Dendritic cell treated with granulocyte-macrophage colony-stimulating factor and Interleukin-4, amounts not matched to agents 40 ng/mL and 50 ng/mL, for 4 days (primary cell): Measurements from ENCODE around the gene ABLIM3.

Source experiments
- H3K27ac Mint-ChIP-seq: one replicate; pipeline ENCODE4 v1.8.0; 2022; ENCODE audit warnings: mild to moderate bottlenecking, mixed read lengths
- H3K27me3 Mint-ChIP-seq: one replicate; pipeline ENCODE4 v1.8.0; 2022; ENCODE audit warnings: mild to moderate bottlenecking, mixed read lengths
- H3K36me3 Mint-ChIP-seq: one replicate; pipeline ENCODE4 v1.8.0; 2022; ENCODE audit warnings: low read depth, mixed read lengths
- H3K4me1 Mint-ChIP-seq: one replicate; pipeline ENCODE4 v1.8.0; 2022; ENCODE audit warnings: low read depth, mixed read lengths
- H3K4me3 Mint-ChIP-seq: one replicate; pipeline ENCODE4 v1.8.0; 2022; ENCODE audit warnings: mild to moderate bottlenecking, moderate library complexity, mixed read lengths
- H3K9me3 Mint-ChIP-seq: one replicate; pipeline ENCODE4 v1.8.0; 2022; ENCODE audit warnings: mixed read lengths
- intact Hi-C: fragments of 100-400 bp; cut with micrococcal nuclease; formaldehyde crosslinking; loops from one replicate; pipeline ENCODE4 v1.15.0; 2022

The ABLIM3 gene

GRCh38 chr5:149238540-149238939 is 97.2 kb downstream of the ABLIM3 start:
- H3K4me1 Mint-ChIP-seq, result no peaks in the 10 kb centered on the region
- H3K9me3 Mint-ChIP-seq, result no peaks in the 10 kb centered on the region
- no peaks in the 10 kb centered on the region for H3K36me3 Mint-ChIP-seq
- H3K27ac Mint-ChIP-seq, result no peak overlapping the region
- intact Hi-C loops, result no loop called here
- peaks cover 26% of the 10 kb centered on the region for H3K27me3 Mint-ChIP-seq
- H3K4me3 Mint-ChIP-seq, result no peak overlapping the region

DNA sequence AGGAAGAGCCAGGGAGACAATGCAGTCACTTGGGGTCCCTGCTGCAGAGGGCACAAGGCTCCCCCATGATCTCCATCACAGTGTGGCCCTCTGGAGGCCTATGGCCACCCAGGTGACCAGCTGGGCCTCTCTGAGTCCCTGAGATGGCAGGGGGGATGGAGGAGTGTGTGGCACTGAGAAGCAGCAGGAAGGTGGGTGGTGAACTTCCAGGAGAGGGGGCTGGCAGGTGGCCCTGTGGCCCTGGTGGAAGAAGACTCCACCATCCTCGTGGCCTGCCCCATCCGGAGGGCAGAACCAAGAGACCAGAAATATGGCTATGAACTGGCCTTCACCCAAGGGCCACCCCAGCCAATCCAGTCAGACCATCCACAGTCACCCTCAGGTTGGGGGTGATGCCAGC is 98.6 kb downstream of the ABLIM3 start:
- H3K9me3 Mint-ChIP-seq, result no peaks in the 10 kb centered on the region
- peaks cover 24% of the 10 kb centered on the region for H3K27me3 Mint-ChIP-seq
- intact Hi-C loops, result no loop called here
- H3K27ac Mint-ChIP-seq, result no peak overlapping the region
- no peaks in the 10 kb centered on the region for H3K36me3 Mint-ChIP-seq
- no peak overlapping the region for H3K4me3 Mint-ChIP-seq
- no peaks in the 10 kb centered on the region for H3K4me1 Mint-ChIP-seq

GRCh38 chr5:149240354-149240998 is 99.2 kb downstream of the ABLIM3 start:
- Mint-ChIP-seq H3K4me3 (no peak overlapping the region), H3K27ac (no peak overlapping the region), H3K27me3 (peaks cover 22% of the 10 kb centered on the region), H3K9me3 (no peaks in the 10 kb centered on the region), H3K4me1 (no peaks in the 10 kb centered on the region), H3K36me3 (no peaks in the 10 kb centered on the region)
- intact Hi-C loops, result no loop called here

DNA sequence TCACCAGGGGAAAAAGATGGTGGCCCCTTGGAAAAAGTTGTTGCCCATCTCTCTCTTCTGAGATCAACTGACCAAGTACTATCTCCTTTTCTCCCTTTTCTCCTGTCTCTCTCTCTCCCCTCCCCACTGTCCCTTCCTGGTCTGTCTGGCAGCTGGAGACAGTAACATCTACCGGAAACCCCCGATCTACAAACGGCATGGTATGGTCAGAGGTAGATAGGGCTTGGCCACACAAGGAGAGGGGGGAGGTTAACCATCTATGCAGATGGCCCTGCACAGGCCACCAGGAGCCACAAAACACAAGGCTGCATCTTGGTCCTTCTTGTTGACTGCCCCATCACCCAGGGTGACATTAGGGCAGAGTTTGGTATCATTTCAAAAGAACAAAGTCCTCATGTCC is 101.0 kb downstream of the ABLIM3 start:
- Mint-ChIP-seq H3K27ac (no peak overlapping the region), H3K36me3 (no peaks in the 10 kb centered on the region), H3K4me3 (no peak overlapping the region), H3K4me1 (no peaks in the 10 kb centered on the region), H3K9me3 (no peaks in the 10 kb centered on the region), H3K27me3 (peaks cover 17% of the 10 kb centered on the region)
- intact Hi-C loops, result no loop called here

GRCh38 chr5:149246906-149247305 is 105.6 kb downstream of the ABLIM3 start:
- Mint-ChIP-seq H3K27ac (no peak overlapping the region), H3K36me3 (no peaks in the 10 kb centered on the region), H3K9me3 (no peaks in the 10 kb centered on the region), H3K4me3 (no peak overlapping the region), H3K4me1 (no peaks in the 10 kb centered on the region), H3K27me3 (peaks cover 5% of the 10 kb centered on the region)
- intact Hi-C loops, result no loop called here

DNA sequence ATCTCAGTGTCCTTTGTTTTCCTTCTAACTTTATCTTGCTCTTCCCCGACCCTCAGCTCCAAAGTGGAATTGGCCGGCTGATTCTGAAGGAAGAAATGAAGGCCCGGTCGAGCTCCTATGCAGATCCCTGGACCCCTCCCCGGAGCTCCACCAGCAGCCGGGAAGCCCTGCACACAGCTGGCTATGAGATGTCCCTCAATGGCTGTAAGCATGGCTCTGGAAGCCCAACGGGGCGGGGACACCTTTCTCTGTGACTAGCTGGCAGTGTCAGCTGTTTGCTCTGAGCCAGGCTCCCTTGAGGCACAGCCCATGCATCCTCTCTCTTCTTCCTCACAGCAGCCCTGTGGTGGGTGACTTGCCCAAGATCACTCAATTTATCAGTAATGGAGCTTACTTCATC is 106.4 kb downstream of the ABLIM3 start:
- Mint-ChIP-seq H3K4me1 (no peaks in the 10 kb centered on the region), H3K27ac (no peak overlapping the region), H3K36me3 (no peaks in the 10 kb centered on the region), H3K27me3 (peaks cover 5% of the 10 kb centered on the region), H3K4me3 (no peak overlapping the region), H3K9me3 (no peaks in the 10 kb centered on the region)
- intact Hi-C loops, result no loop called here

- no peaks in the 10 kb centered on the region for H3K9me3 Mint-ChIP-seq
- H3K4me1 Mint-ChIP-seq, result no peaks in the 10 kb centered on the region
- peaks cover 12% of the 10 kb centered on the region for H3K27me3 Mint-ChIP-seq
- no peaks in the 10 kb centered on the region for H3K36me3 Mint-ChIP-seq
- no peak overlapping the region for H3K27ac Mint-ChIP-seq
- no peak overlapping the region for H3K4me3 Mint-ChIP-seq
- intact Hi-C loops, result no loop called here
Measured at GRCh38 chr5:149251546-149251945, 110.3 kb downstream of the ABLIM3 start.

- peaks cover 13% of the 10 kb centered on the region for H3K27me3 Mint-ChIP-seq
- no peaks in the 10 kb centered on the region for H3K36me3 Mint-ChIP-seq
- no peaks in the 10 kb centered on the region for H3K9me3 Mint-ChIP-seq
- intact Hi-C loops, result no loop called here
- H3K4me1 Mint-ChIP-seq, result no peaks in the 10 kb centered on the region
- no peak overlapping the region for H3K27ac Mint-ChIP-seq
- no peak overlapping the region for H3K4me3 Mint-ChIP-seq
Measured at GRCh38 chr5:149254506-149254905, 113.2 kb downstream of the ABLIM3 start.

GRCh38 chr5:149256451-149256850 is 115.2 kb downstream of the ABLIM3 start:
- H3K4me3 Mint-ChIP-seq, result no peak overlapping the region
- intact Hi-C loops, result no loop called here
- peaks cover 12% of the 10 kb centered on the region for H3K27me3 Mint-ChIP-seq
- H3K27ac Mint-ChIP-seq, result no peak overlapping the region
- H3K9me3 Mint-ChIP-seq, result no peaks in the 10 kb centered on the region
- H3K36me3 Mint-ChIP-seq, result no peaks in the 10 kb centered on the region
- H3K4me1 Mint-ChIP-seq, result peaks cover 5% of the 10 kb centered on the region

DNA sequence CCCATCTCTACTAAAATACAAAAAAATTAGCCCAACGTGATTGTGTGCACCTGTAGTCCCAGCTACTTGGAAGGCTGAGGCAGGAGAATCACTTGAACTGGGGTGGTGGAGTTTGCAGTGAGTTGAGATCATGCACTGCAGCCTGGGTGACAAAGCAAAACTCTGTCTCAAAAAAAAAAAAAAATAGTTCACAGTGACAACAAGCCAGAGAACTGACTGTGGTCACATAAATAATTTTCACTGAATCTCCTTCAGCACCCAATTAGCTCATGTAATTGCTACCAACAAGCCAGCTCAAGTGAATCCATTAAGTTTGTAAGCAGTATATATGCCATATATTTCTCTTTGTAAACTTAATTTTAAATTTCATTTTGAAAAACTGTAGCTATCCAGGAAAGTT is 115.8 kb downstream of the ABLIM3 start:
- H3K36me3 Mint-ChIP-seq, result no peaks in the 10 kb centered on the region
- peaks cover 12% of the 10 kb centered on the region for H3K27me3 Mint-ChIP-seq
- no peaks in the 10 kb centered on the region for H3K9me3 Mint-ChIP-seq
- intact Hi-C loops, result no loop called here
- H3K4me1 Mint-ChIP-seq, result peaks cover 10% of the 10 kb centered on the region
- H3K4me3 Mint-ChIP-seq, result no peak overlapping the region
- no peak overlapping the region for H3K27ac Mint-ChIP-seq

DNA sequence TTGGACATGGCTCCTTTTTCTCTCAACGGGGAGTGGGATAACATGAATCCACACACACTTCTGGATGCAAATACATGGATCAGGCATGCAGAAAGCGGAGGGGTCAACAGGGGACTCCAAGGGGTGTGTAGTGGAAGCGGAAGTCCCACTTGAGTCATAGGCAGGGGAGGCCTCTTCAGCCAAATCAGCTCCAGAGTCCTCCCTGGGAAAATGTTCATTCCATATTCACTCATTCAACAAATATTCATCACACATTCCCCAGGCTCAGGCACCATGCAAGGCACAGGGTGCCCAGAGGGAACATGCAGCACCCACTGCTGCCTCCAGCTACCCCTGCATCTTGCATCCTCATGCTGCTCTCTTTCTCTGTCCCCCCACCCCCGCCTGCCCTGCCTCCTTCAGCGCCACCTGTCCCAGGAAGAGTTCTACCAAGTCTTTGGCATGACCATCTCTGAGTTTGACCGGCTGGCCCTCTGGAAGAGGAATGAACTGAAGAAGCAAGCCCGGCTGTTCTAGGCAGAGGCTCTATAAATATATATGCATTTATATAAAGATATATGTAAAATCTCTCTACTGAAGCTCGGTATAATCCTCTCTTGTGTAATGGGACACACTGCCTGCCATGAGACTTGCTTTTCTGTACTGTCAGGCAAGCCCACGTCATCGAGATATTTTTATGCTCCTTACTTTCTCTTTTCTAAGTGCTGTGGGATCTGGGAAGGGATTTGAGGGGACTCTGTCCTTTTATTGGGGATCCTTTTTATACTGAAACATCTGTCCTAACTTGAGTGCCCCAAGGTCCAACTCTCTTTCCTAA is 116.8 kb downstream of the ABLIM3 start:
- no peak overlapping the region for H3K4me3 Mint-ChIP-seq
- H3K27me3 Mint-ChIP-seq, result peaks cover 12% of the 10 kb centered on the region
- H3K27ac Mint-ChIP-seq, result no peak overlapping the region
- no peaks in the 10 kb centered on the region for H3K9me3 Mint-ChIP-seq
- H3K36me3 Mint-ChIP-seq, result no peaks in the 10 kb centered on the region
- H3K4me1 Mint-ChIP-seq, result peaks cover 10% of the 10 kb centered on the region
- intact Hi-C loops, result no loop called here

- no peaks in the 10 kb centered on the region for H3K36me3 Mint-ChIP-seq
- no peak overlapping the region for H3K27ac Mint-ChIP-seq
- intact Hi-C loops, result no loop called here
- peaks cover 3% of the 10 kb centered on the region for H3K27me3 Mint-ChIP-seq
- no peaks in the 10 kb centered on the region for H3K9me3 Mint-ChIP-seq
- H3K4me1 Mint-ChIP-seq, result peaks cover 10% of the 10 kb centered on the region
- no peak overlapping the region for H3K4me3 Mint-ChIP-seq
Measured at GRCh38 chr5:149260761-149261160, 119.5 kb downstream of the ABLIM3 start.

GRCh38 chr5:149261246-149261645 is 120.0 kb downstream of the ABLIM3 start:
- Mint-ChIP-seq H3K4me1 (peaks cover 10% of the 10 kb centered on the region), H3K27ac (no peak overlapping the region), H3K4me3 (no peak overlapping the region), H3K36me3 (no peaks in the 10 kb centered on the region), H3K9me3 (no peaks in the 10 kb centered on the region), H3K27me3 (peaks cover 2% of the 10 kb centered on the region)
- intact Hi-C loops, result no loop called here

DNA sequence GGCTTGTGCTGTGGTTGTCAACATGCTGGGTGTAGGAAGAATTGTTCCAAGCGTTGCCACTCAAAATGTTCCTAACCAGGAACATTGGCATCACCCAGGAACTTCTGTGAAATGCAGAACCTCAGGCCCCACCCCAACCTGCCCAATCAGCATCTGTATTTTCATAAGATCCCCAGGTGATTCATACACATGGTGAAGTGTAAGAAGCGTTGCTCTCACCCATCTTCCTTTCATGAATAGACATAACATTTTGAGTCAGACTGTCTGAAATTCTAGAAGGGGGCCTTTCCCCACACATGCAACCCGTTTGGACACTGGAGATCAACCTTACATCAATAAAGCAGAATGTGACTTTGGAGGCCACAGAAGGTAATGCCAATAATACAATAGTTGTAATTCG is 121.0 kb downstream of the ABLIM3 start:
- intact Hi-C loops, result no loop called here
- Mint-ChIP-seq H3K27ac (no peak overlapping the region), H3K4me3 (no peak overlapping the region), H3K27me3 (peaks cover 2% of the 10 kb centered on the region), H3K9me3 (no peaks in the 10 kb centered on the region), H3K36me3 (no peaks in the 10 kb centered on the region), H3K4me1 (peaks cover 10% of the 10 kb centered on the region)
